ENCODE data around the gene CABCOCO1. TPM values are rescaled to one million over a fixed set of nuclear protein-coding genes. Genes with fewer than 3 reads are reported as not detected.
A peak's percentile ranks its signal among the peaks of the same experiment; 100 is the strongest.

Gene CABCOCO1, protein sequence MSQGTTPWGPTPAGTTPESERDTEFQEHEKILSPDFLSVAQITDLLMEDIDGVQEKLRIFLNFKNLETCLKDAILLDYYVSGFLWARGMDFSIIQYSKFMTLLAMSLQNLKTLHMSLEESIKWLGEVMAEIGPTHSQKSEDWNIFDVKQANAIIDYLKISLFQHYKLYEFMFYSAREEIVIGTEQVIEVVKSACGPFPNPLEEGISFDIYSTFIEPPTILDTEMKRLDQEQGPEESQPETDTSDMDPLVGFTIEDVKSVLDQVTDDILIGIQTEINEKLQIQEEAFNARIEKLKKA
- total RNA-seq: not detected
- long read RNA-seq: 0 reads

DNA sequence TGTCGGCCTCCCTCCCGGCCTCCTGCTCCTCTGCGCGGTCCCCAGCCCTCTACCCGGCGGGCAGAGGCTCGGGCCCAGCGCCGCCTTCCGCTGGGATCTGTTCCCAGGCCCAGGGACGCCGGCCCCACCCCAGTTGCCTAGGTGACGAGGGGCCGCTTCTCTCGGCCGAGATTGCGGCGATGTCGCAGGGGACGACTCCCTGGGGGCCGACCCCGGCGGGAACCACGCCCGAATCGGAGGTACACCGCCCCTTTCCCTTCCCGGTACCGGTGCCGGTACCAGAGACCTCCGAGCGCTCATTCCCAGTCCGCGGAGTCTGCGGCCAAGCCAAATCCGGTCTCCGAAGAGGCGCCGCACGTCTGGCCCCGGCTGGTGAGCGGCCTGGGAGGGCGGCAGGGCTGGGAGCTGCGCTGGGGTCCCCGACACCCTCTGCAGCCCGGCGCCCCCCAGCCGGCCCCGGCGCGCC is at the start of gene CABCOCO1:
CABCOCO1 (plus strand) TSS at position 136 of the 466 bp plus-strand sequence; CDS start at position 180, 44 bp downstream.
- ATAC-seq (peak; percentile 98), DNase-seq (peak; percentile 77)
- intact Hi-C loops (cut with micrococcal nuclease): no loop called here

DNA sequence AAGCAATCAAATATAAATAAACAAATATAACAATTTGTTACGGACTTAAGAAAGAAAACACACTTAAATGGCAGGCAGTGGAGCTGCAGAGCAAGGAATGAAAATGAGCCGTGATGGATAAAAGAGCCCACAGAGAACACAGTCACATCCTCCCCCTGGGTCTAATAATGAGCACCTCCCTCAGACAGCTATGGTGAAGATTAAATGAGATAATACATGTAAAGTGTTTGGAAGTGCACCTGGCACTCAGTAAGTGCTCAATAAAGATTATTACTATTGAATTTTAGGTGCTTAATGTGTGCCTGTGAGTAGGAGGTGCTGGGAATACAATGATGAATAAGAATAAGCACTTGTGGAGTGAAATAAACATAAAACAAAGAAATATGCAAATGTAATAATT is 49.1 kb upstream of the CABCOCO1 start:
- ATAC-seq (no peak), DNase-seq (no peak)
- intact Hi-C loops (cut with micrococcal nuclease): no loop called here

DNA sequence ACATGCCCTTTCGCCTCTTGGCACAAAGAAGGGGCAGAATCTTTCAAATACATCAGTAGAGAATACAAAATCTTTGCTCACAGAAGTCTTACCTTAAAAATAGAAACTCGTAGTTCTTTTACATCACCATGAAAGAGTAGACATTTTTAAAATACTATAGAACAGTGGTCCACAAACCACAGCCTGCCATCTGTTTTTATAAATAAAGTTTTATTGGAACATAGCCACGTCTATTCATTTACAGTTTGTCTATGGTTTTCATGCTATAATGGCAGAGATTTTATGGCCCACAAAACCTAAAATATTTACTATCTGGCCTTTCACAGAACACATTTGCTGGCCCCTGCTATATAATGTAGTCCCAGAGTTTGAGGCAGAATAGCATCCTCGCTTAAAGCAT is 46.1 kb upstream of the CABCOCO1 start:
- no peak for DNase-seq
- intact Hi-C loops (cut with micrococcal nuclease): no loop called here
- no peak for ATAC-seq

DNA sequence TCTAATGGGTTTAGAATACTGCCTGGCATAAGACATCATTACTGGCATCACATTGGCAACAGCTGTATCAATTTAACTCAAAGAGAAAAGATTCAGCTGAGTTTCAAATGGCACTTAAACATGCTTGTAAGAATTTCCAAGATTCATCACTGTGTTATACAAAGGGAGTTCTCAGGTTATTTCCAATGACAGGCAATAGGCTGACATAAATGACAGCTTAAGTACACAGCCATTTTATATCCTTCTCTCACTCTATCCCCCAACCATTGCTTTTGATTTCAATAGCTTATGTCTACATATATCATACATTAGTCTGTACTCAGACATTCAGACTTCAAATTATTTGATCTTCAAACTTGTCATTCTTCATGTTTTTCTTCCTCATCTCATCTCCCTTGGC is 45.5 kb upstream of the CABCOCO1 start:
- intact Hi-C loops (cut with micrococcal nuclease): no loop called here
- DNase-seq (no peak), ATAC-seq (no peak)

DNA sequence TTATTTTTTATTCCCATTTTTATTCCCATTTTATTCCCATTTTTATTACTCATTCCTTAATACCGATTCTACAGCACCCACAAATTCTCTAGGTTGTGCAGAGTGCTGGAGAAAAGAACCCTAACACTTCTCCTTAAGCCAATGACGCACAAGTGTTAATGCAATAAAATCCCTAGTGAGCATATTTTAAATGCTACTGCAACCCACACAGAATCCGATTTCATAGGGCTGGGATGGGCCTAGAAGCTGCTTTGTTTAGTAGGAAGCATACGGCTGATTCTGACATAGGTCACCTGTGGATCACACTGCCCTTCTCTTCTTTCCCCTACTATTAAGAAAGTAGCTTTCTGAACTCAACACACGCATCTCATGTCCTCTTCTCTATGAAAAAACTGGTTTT is 45.1 kb upstream of the CABCOCO1 start:
- intact Hi-C loops (cut with micrococcal nuclease): no loop called here
- ATAC-seq (no peak), DNase-seq (no peak)

DNA sequence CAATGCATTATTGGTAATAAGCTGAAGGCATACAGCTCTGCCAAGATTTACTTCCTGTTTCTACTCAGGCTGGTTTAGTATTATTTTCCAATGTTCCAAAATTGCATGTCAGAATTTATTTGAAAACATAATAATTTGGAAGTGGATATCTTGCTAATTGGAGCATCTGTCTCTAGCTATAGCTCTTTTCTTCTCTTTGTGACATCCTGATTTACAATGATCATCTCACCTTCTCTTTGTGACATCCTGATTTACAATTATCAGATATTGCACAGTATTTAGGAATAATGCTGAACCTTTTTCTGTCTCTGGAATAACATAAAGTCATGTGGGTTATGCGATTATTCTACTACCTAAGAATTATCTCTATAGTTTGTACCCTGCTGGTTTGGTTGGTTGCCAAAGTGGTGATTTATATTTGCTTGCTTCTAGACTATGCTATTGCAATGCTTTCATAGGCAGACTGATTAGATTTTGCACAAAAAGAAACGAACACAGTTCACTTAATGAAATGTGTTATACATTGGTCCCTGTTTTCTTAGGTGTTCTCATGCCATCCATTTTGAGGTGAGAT is 44.3 kb upstream of the CABCOCO1 start:
- no peak for ATAC-seq
- DNase-seq: no peak
- intact Hi-C loops (cut with micrococcal nuclease): no loop called here

DNA sequence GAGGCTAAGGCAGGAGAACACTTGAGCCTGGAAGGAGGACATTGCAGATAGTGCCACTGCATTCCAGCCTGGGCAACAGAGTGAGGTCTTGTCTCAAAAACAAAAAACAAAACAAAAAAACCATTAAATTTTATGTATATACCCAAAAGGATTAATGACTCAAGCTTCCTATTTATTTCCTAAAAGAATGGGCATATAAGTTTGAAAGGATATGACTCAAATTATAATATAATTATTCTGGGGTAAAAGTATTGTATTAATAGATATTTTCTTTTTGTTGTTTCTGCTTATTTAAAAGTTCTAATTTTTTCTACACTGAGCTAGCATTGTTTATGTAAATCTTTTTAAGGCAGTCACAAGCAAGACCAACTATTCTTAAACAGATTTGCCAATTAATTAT is 42.2 kb upstream of the CABCOCO1 start:
- ATAC-seq (no peak), DNase-seq (no peak)
- intact Hi-C loops (cut with micrococcal nuclease): no loop called here

DNA sequence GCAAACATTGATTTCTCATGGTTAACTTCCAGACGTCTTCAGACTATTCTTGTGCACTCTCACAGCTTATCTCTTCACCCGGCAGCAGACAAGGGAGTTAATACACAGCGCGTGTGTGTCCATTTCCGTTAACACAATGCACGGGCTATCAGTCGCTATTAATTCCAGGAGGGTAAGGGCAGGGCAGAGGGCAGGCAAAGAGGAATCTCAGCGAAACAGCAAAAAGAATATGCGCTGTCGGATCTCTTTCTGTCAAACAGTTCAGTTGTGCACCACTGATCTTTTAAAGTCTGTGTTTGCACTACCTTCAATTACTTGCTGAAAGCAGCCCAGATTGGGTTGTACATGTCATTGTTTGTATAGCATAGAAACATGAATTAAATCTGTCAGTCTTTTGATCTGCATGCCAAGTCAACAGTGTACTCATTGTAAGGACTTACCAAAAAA is 41.1 kb upstream of the CABCOCO1 start:
- ATAC-seq (no peak), DNase-seq (no peak)
- intact Hi-C loops (cut with micrococcal nuclease): no loop called here

DNA sequence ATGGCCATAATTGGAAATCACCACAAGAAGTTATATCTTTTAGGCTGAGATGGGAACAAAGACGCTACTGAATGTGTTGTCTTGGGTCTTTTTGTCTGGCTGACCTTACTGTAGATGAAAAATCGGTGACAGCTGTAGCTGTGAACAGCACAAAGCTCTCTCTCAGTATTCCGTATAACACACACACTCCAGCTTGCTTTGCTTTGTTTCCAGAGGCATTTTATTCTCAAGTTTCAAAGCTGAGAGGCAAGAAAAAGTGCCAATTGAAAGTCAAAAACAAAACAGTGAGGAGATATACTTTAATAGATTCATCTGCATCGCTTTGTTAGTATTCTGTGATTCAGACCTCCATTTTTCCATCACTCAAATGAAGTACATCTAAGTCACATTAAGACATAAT is 39.6 kb upstream of the CABCOCO1 start:
- ATAC-seq (no peak), DNase-seq (no peak)
- intact Hi-C loops (cut with micrococcal nuclease): no loop called here

DNA sequence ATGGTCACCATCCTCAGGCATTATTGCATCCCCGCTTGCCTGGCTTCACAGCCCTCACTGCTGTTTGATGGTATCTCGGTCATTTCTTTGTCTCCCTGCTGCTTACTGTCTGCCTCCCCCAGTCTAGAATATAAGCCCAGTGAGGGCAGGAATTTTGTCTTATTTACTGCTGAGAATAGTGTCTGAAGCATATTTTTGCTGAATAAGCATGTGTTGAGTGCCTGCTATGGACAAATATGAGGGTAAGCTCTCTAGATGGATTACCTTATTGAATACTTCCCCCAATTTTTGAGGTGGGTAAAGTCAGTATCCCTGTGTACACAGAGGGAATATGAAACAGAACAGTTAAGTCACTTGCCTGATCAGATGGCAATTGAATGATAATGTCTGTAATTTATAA is 36.5 kb upstream of the CABCOCO1 start:
- no peak for DNase-seq
- intact Hi-C loops (cut with micrococcal nuclease): no loop called here
- ATAC-seq: no peak

DNA sequence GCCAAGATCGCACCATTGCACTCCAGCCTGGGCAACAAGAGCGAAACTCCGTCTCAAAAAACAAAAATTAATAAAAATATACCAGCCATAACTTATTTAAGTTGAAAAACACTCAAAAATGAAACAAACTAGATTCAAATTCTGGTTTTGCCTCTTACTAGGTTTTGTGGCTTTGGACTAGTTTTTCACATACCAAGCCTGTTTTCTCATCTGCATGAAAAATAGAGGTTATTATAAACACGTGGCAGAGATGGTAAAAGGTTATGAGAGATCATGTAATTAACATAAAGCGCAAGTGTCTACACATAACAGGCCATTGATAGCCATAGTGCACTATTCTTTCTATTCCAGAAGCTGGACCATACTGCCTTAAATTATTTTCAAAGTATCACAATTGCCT is 35.5 kb upstream of the CABCOCO1 start:
- no peak for ATAC-seq
- DNase-seq: no peak

DNA sequence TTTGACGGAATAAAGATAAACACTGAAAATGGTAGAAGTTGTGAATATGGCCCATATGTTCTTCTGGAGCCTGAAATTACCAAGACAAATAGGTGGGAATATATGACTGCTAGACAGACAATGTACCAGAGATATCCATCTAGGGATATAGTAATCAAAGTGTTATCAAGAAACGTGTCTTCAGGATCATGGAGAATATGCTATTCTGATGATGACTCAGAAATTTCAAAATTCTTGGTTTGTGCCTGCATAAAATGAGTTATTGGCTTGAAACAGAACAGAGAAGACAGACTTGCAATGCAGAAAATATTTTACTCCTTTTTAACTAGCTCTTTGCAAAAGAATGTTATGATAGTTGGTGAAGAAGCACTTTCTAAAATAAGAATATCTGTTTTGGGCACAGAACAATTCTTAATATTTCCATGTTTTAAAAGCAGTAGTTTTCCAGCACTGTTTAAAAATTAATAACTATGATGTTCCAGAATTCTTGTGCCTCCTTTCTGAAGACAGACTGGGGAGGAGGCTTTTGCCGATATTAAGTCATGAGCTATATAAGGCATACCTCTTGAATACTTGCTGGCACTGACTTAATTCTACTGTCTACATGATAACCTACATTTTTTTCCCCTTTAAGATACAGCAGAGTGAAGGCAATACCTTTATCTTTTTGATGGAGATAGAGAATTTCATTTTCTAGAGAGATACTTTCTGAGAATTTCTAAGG is 34.4 kb upstream of the CABCOCO1 start:
- ATAC-seq (no peak), DNase-seq (no peak)
- intact Hi-C loops (cut with micrococcal nuclease): no loop called here

More for the DNA sequence above, 35.5 kb upstream of the CABCOCO1 start:
- intact Hi-C loops (cut with micrococcal nuclease): no loop called here

DNA sequence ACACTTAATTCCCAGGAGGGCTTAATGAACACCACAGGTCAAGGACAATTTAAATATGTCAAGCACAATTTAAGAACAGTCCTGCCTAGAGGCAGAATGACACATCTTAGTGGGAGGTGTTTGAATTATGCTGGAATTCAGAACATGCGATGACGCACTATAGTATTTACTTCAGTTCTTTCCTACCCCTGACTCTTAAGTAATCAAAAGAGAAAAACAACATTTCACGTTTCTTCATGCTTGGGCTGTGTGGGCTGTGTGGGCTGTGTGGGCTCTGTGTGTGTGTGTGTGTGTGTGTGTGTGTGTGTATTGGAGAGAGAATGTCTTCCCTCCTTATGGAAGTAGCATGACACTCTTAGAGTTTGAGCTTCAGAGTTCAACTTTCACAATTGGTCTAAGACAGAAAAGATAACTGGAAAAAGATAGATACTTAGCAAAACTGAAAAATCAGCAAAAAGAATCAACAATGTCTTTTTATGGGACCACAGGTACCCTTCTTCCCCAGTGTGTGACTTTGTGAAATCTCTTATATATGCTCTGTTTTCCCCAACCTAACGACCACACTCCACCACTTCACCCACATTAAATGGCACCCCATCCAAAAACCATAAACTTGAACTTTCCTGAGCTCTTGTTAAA is 33.7 kb upstream of the CABCOCO1 start:
- DNase-seq: no peak
- intact Hi-C loops (cut with micrococcal nuclease): no loop called here
- ATAC-seq: no peak

DNA sequence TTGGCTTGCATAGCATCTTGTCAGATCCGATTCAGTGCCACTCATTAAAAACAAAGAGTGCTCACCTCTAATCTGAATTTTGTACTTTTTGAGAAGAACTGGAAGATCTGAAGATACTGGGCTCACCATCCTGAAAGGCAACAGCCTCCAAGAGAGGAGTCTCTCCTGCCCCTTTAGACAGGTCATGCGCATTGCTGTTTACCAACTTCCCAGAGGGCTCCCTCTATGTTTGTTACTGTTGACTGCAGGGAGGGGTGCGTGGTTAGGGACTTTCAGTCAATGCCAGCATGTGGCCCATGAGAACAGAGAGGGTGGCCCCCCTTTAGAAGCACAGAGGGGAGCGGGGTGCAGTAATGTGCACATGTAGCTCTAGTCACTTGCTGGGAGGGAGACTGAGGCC is 33.2 kb upstream of the CABCOCO1 start:
- intact Hi-C loops (cut with micrococcal nuclease): no loop called here
- no peak for ATAC-seq
- DNase-seq: no peak

DNA sequence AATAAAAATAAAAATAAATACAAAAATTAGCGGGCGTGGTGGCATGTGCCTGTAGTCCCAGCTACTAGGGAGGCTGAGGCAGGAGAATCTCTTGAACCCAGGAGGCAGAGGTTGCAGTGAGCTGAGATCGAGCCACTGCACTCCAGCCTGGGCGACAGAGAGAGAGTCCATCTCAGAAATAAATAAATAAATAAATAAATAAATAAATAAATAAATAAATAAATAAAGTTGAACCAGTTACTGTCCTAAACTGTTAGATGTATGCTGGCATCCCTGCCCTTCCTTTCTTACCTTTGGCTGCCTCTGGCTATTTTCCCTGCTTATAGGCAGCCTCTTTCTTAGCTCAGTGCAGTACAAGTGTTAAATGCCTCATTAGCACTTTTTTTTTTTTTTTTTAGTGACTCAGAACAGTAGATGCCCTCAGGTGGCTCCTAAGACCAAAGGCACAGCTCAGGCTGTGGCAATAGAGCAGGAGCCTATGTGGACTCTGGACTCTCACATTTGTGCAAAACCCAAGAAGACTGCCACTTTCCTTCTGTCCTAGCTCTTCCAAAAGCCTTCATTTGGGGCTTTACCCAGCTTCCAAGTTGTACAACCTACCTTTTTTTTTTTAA is 30.6 kb upstream of the CABCOCO1 start:
- intact Hi-C loops (cut with micrococcal nuclease): no loop called here
- DNase-seq: no peak
- no peak for ATAC-seq

DNA sequence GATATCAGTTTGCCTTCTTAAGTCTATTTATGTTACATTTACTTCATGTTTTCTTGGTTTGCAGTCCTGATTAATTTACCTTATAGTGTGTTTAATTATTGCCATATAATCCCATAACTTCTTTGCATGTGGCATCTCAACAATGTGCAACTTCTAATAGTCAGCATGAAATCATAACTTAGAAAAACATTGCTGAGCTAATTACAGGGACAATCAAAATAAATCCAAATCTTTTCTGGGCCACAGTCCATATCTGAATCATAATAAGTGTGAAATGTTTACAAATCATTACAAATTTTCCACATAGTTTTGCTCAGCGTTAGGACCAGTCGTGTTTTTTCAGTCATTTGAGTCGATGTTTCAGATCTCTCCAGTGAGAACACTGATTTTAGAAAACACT is 29.1 kb upstream of the CABCOCO1 start:
- ATAC-seq: no peak
- DNase-seq: no peak
- intact Hi-C loops (cut with micrococcal nuclease): no loop called here

DNA sequence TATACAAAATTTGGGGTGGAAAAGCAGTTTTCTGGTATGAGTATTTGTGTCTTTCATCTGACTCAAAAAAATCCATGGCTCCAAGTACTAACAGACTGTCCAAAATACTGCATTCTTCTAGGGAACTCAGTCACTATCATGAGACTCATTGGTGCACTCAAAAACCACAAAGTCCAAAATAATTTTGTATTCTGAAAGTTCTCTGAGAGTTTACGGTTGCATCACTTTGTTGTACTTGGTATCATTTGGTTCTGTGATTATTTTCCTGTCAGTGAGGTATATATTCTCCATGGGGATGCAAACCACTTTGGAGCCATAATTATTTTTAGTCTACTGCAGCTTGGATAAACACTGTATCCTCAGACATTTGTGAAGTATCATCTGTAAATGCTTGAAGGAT is 28.0 kb upstream of the CABCOCO1 start:
- intact Hi-C loops (cut with micrococcal nuclease): no loop called here
- no peak for ATAC-seq
- DNase-seq: no peak

DNA sequence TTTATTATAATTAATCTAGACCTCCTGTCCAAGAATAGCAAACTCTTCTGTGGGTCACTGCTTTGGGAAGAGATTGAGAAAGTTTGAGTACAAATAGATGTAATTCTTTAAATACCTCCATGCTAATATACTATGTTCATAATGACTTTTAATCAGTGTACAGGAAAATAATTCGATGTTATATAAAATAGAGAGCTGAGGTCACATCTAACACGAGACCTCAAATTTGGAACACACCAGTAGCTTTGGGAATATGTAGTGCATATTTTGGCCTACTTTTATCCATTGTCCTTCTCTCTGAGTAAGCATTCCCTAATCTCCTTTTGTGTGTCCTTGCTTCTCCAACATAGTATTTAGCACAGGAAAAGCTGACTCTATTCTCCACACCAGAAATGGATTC is 27.3 kb upstream of the CABCOCO1 start:
- DNase-seq: no peak
- no peak for ATAC-seq
- intact Hi-C loops (cut with micrococcal nuclease): no loop called here

DNA sequence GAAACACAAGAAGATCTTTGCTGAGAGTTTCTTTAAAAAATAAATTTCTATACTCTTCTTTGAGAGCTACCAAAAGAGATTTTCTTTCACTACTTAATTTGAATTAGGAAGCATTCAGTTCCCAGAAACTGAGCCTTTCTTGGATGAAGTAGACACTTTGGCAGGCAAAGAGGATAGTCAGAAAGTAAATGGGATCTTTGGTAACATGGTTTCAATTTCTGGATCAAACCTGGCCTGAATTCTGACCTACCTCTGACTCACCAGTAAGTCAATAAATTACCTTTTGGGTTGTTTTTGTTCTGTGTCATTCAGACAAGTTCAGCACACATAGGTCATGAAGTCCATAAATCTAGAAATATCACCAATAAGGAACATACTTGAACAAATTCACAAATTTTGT is 26.8 kb upstream of the CABCOCO1 start:
- ATAC-seq: no peak
- no peak for DNase-seq
- intact Hi-C loops (cut with micrococcal nuclease): no loop called here

DNA sequence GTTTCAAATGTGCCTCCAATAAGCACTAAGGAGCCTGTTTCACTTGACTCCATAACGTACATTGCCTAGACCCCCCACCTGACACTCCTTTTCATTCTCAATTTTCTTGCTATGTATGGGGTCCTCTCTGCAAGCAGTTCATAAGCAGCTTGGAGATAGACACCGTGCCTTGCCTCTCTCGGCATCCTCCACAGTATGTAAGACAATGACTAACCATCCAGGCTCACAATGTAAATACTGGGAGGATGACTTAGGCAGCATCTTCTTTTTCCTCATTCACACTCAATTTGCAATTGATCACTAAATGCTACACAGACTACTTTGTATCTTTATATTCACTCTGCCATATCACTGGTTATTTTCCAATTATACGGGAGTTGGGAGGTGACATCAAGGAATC is 22.8 kb upstream of the CABCOCO1 start:
- intact Hi-C loops (cut with micrococcal nuclease): no loop called here
- no peak for DNase-seq
- no peak for ATAC-seq
